ENCODE data around the gene ATP6V1C2. TPM values are rescaled to one million over a fixed set of nuclear protein-coding genes. Genes with fewer than 3 reads are reported as not detected.

The ATP6V1C2 gene
- total and polyA plus RNA-seq, 8 donors = 0.10 to 4.0 (median 2.6) TPM

DNA sequence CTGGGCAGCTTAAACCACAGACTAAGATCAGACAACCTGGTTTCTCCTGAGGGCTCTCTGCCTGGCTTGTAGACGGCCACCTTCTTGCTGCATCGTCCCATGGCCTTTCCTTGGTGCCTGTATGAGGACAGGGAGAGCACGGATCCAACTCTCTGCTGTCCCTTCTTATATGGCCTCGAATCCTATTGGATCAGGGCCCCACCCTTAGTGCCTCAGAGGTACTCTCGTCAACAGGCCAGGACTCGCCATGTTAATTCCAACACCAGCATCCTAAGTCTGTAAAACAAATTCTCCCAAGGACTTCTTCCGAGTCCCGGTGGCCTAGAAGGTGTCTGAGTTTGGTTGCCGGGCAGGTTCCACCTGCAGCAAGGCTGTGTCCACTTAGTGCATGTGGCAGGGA lies 40.2 kb downstream of the ATP6V1C2 start:
- DNase-seq (peak in 1 of 4 donors; percentile 51), ATAC-seq (no peak)
- intact Hi-C loops (cut with DNase I) = no loop called here
- no peaks in the 10 kb centered on the region for H3K4me1 ChIP-seq
- H3K9me3 ChIP-seq = no peaks in the 10 kb centered on the region
- H3K36me3 ChIP-seq = no peaks in the 10 kb centered on the region
- H3K27me3 ChIP-seq = no peaks in the 10 kb centered on the region
- H3K4me3 ChIP-seq = no peak overlapping the region
- H3K27ac ChIP-seq = no peak overlapping the region
- TF ChIP-seq, protein P1, sequence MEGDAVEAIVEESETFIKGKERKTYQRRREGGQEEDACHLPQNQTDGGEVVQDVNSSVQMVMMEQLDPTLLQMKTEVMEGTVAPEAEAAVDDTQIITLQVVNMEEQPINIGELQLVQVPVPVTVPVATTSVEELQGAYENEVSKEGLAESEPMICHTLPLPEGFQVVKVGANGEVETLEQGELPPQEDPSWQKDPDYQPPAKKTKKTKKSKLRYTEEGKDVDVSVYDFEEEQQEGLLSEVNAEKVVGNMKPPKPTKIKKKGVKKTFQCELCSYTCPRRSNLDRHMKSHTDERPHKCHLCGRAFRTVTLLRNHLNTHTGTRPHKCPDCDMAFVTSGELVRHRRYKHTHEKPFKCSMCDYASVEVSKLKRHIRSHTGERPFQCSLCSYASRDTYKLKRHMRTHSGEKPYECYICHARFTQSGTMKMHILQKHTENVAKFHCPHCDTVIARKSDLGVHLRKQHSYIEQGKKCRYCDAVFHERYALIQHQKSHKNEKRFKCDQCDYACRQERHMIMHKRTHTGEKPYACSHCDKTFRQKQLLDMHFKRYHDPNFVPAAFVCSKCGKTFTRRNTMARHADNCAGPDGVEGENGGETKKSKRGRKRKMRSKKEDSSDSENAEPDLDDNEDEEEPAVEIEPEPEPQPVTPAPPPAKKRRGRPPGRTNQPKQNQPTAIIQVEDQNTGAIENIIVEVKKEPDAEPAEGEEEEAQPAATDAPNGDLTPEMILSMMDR (IDR thresholded peaks at IDR 0.05) = no peak

DNA sequence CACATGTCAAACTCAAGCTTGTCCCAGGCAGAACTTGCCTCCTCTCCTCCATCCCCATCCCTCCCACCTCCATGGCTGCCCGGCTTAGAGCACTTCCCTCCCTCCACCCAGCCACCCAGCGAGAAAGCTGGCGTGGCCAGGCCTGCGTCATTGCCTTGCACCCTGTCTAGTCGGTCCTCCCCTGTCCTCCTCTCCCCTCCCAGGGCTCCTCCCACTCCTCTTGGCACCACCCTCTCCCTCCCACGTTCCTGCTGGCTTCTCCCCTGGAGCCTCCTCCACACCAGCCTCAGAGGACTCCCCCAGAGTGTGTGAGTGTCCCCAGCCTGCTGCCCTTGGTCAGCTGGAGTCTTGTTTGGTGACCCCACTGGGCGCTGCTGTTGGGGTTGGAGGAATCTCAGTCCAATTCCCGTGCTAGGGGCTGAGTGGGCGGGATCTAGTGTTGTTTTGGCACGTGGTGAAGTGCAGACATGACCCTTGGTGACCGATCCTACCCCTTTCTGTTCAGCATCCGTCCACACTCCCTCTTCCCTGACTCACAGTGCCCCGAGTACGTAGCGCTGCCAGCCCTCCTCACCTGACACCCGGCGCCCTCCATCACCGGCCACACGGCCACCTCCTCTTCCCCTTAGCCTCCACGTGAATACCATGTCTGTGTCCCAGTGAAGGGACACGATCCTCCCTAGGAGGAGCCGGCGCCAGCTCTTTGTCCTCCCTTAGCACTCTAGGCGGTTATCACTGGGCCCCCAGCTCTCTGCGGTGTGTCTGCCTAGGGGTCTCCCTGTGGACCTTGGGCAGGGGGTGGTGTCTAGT lies 41.4 kb downstream of the ATP6V1C2 start:
- ATAC-seq (no peak), DNase-seq (peak in 1 of 4 donors; percentile 68)
- no peaks in the 10 kb centered on the region for H3K36me3 ChIP-seq
- no peaks in the 10 kb centered on the region for H3K27me3 ChIP-seq
- intact Hi-C loops (cut with DNase I) = no loop called here
- H3K4me3 ChIP-seq = no peak overlapping the region
- no peaks in the 10 kb centered on the region for H3K9me3 ChIP-seq
- TF ChIP-seq, protein P1 (IDR thresholded peaks at IDR 0.05) = no peak
- no peaks in the 10 kb centered on the region for H3K4me1 ChIP-seq
- H3K27ac ChIP-seq = no peak overlapping the region

DNA sequence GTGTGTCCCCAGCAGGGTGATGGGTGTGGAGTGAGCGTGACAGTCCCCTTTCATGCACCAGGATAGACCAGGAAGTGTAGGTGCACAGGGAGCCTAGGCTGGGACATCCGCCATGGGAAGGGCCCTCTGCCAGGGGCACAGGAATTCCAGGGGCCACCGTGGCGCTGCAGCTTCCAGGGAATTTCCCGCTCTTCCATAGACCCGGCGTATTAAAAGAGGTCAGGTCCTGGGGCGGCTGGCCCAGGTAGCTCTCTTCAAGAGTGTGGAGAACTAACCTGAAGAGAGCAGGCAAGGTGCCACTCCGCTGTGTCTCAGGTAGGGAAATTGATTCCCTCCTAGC lies 42.0 kb downstream of the ATP6V1C2 start:
- ATAC-seq = no peak
- DNase-seq = peak in 1 of 4 donors; percentile 53
- no peaks in the 10 kb centered on the region for H3K9me3 ChIP-seq
- intact Hi-C loops (cut with DNase I) = no loop called here
- H3K36me3 ChIP-seq = no peaks in the 10 kb centered on the region
- no peak overlapping the region for H3K27ac ChIP-seq
- H3K4me1 ChIP-seq = no peaks in the 10 kb centered on the region
- H3K27me3 ChIP-seq = no peaks in the 10 kb centered on the region
- no peak overlapping the region for H3K4me3 ChIP-seq
- TF ChIP-seq, protein P1 (IDR thresholded peaks at IDR 0.05) = no peak

DNA sequence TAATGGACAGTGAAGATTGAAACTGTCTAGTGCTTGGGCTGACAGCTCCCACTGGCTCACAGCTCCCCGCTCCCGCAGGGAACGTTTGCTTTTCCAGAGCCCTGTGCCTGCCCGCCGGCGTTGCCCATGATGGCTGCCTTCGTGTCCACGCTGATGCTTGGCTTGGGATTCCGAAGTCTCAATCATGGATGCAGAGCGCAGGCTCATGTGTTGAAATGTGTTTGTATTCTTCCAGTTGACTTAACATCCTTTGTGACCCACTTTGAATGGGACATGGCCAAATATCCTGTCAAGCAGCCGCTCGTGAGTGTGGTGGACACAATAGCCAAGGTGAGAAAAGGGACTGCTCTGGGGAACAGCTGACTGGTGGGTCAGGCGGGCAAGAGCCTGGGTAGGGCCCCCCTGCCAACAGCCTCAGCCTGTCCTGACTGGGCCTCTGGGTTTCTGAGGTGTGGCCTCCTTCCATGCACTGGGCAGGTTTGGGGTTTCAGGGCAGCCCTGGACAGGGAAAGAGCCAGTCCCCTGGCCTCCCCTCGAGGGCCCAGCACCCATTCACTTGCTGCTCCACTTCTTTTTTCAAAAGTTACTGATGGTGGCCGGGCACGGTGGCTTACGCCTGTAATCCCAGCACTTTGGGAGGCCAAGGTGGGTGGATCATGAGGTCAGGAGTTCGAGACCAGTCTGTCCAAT lies 42.8 kb downstream of the ATP6V1C2 start:
- H3K27ac ChIP-seq = no peak overlapping the region
- ATAC-seq (no peak), DNase-seq (peak in 1 of 4 donors; percentile 53)
- H3K27me3 ChIP-seq = no peaks in the 10 kb centered on the region
- no peaks in the 10 kb centered on the region for H3K36me3 ChIP-seq
- H3K4me3 ChIP-seq = no peak overlapping the region
- intact Hi-C loops (cut with DNase I) = no loop called here
- H3K9me3 ChIP-seq = no peaks in the 10 kb centered on the region
- TF ChIP-seq, protein P1 (IDR thresholded peaks at IDR 0.05) = no peak
- no peaks in the 10 kb centered on the region for H3K4me1 ChIP-seq

DNA sequence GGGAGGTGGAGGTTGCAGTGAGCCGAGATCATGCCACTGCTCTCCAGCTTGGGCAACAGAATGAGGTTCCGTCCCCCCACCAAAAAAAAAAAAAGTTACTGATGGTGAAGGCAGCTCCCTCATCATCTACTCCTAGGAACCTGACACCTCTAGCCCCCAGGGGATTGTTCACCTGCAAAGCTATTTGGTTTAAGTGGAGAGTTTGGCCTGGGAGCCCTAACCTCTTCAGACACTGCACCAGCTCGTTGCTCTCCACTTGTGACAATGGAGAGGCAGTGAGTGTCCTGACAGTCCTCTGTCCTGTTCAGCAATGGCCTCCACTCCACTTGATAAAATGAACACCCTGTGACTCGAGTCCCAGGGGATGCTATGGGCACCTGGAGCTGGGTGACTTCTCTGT lies 43.5 kb downstream of the ATP6V1C2 start:
- TF ChIP-seq, protein P1 (IDR thresholded peaks at IDR 0.05) = no peak
- no peaks in the 10 kb centered on the region for H3K36me3 ChIP-seq
- H3K4me1 ChIP-seq = no peaks in the 10 kb centered on the region
- intact Hi-C loops (cut with DNase I) = no loop called here
- ATAC-seq (no peak), DNase-seq (peak in 1 of 4 donors; percentile 5)
- H3K27ac ChIP-seq = no peak overlapping the region
- H3K4me3 ChIP-seq = no peak overlapping the region
- H3K9me3 ChIP-seq = no peaks in the 10 kb centered on the region
- no peaks in the 10 kb centered on the region for H3K27me3 ChIP-seq
